ENCODE results near the gene CEACAM1.
"Not testable (repeated sequence)": the region's sequence is repeated elsewhere in the genome, so short reads cannot be mapped to it uniquely, and the experiment has no call there.

CEACAM1 gene

GRCh38 chr19:42548552-42548951, 20.3 kb upstream of the CEACAM1 start:
- no peak for DNase-seq (ENCODE audit: low read depth)

GRCh38 chr19:42547929-42548328, 19.6 kb upstream of the CEACAM1 start:
- DNase-seq (ENCODE audit: low read depth) = no peak

GRCh38 chr19:42546831-42547500, 18.7 kb upstream of the CEACAM1 start:
- no peak for DNase-seq (ENCODE audit: low read depth)

GRCh38 chr19:42544146-42544545, 15.9 kb upstream of the CEACAM1 start:
- no peak for DNase-seq (ENCODE audit: low read depth)

GRCh38 chr19:42542791-42543190, 14.5 kb upstream of the CEACAM1 start:
- DNase-seq (ENCODE audit: low read depth) = no peak

- DNase-seq (ENCODE audit: low read depth) = no peak
These were observed 11.8 kb upstream of the CEACAM1 start for GRCh38 chr19:42540071-42540553.

- DNase-seq (ENCODE audit: low read depth) = no peak
These were observed 10.8 kb upstream of the CEACAM1 start for GRCh38 chr19:42538841-42539709.

GRCh38 chr19:42535276-42535675, 7.0 kb upstream of the CEACAM1 start:
- DNase-seq (ENCODE audit: low read depth) = not testable (repeated sequence)

- no peak for DNase-seq (ENCODE audit: low read depth)
These were observed 6.1 kb upstream of the CEACAM1 start for GRCh38 chr19:42534391-42534790.

GRCh38 chr19:42532891-42533290, 4.6 kb upstream of the CEACAM1 start:
- DNase-seq (ENCODE audit: low read depth) = no peak

- DNase-seq (ENCODE audit: low read depth) = no peak
These were observed 3.0 kb upstream of the CEACAM1 start for GRCh38 chr19:42531313-42531712.

- peak; percentile 50 for DNase-seq (ENCODE audit: low read depth)
These were observed 1.0 kb upstream of the CEACAM1 start for GRCh38 chr19:42529248-42529764.

- DNase-seq (ENCODE audit: low read depth) = no peak
These were observed 3.3 kb downstream of the CEACAM1 start for GRCh38 chr19:42524943-42525342.

GRCh38 chr19:42524250-42524649, 4.0 kb downstream of the CEACAM1 start:
- DNase-seq (ENCODE audit: low read depth) = no peak

- not testable (repeated sequence) for DNase-seq (ENCODE audit: low read depth)
These were observed 6.0 kb downstream of the CEACAM1 start for GRCh38 chr19:42522262-42522661.

GRCh38 chr19:42521346-42522030, 6.8 kb downstream of the CEACAM1 start:
- no peak for DNase-seq (ENCODE audit: low read depth)

- DNase-seq (ENCODE audit: low read depth) = no peak
These were observed 9.2 kb downstream of the CEACAM1 start for GRCh38 chr19:42519108-42519507.

- no peak for DNase-seq (ENCODE audit: low read depth)
These were observed 11.5 kb downstream of the CEACAM1 start for GRCh38 chr19:42516771-42517170.

- no peak for DNase-seq (ENCODE audit: low read depth)
These were observed 12.9 kb downstream of the CEACAM1 start for GRCh38 chr19:42515241-42515832.

GRCh38 chr19:42514449-42514848, 13.8 kb downstream of the CEACAM1 start:
- no peak for DNase-seq (ENCODE audit: low read depth)

GRCh38 chr19:42512743-42513304, 15.5 kb downstream of the CEACAM1 start:
- DNase-seq (ENCODE audit: low read depth) = no peak
